Nucleus accumbens (tissue), 56 donors: Measurements from ENCODE around the gene BUD31.

Experiments
- DNase-seq, 56 donors: peaks; one replicate each; lab custom pipeline; 2025; lab: John Stamatoyannopoulos, UW

BUD31 gene

GRCh38 chr7:99457650-99458493, 49.1 kb downstream of the BUD31 start:
- no peak for DNase-seq

DNA sequence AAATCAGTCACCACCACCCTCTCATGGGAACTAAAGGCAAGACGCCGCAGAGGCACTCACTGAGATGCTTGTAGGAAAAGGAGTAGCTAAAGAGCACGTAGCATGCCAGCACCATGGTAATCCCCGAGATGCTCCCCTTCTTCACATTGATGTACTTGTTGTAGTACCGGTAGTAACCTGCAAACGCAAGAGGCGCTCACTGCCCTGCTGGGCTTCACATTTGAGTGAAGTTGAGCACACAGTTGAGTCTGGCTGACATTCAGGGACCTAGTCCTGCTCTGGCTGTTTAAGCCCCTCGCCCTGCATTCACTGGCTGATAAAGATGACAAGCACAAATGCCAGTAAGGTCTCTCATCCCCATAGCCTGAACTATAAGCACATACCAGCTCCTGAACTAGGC, 50.3 kb downstream of the BUD31 start:
- DNase-seq = no peak

- DNase-seq = no peak
These were observed 51.9 kb downstream of the BUD31 start for GRCh38 chr7:99460651-99461050.

DNA sequence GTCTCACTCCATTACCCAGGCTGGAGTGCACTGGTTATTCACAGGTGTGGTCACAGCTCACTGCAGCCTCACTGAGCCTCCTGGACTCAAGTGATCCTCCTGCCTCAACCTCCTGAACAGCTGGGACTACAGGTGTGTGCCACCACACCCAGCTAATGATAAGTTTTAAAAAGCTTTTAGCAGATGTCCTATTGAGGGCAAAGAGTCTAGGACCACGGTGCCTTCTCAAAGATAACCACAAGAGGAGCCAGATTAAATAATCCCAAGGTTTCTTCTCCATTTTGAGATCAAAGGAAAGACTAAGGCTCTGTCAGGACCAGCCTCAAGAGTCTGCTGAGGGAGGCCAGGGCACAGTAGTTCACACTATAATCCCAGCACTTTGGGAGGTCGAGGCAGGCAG, 52.5 kb downstream of the BUD31 start:
- DNase-seq = no peak

GRCh38 chr7:99465421-99465768, 56.6 kb downstream of the BUD31 start:
- DNase-seq = no peak

GRCh38 chr7:99468336-99468918, 59.7 kb downstream of the BUD31 start:
- no peak for DNase-seq
